Tibial nerve (tissue), 4 donors: ENCODE data around the gene EFNB3. TPM values are rescaled to one million over a fixed set of nuclear protein-coding genes. Genes with fewer than 3 reads are reported as not detected.
A peak's percentile ranks its signal among the peaks of the same experiment; 100 is the strongest.

Source experiments
- DNase-seq, 2 donors: peaks; one replicate each; pipeline ENCODE4 v3.0.0-alpha.2; 2019; ENCODE audit warnings: low spot score in 2 of 2
- H3K27ac ChIP-seq, 4 donors: fragments of 200-600 bp; sonication (generic) in 3 of 4; one replicate each; pipeline ENCODE4 v1.5.1; 2017 to 2019; ENCODE audit warnings: mild to moderate bottlenecking in 1 of 4
- H3K27me3 ChIP-seq, 2 donors: fragments of 200-600 bp; sonication (generic) in 1 of 2; one replicate each; pipeline versions ENCODE4 v1.5.1 to v1.6.0; 2017 to 2019
- H3K36me3 ChIP-seq, 3 donors: fragments of 200-600 bp; sonication (generic); one replicate each; pipeline ENCODE4 v1.5.1; 2018 to 2019
- H3K4me1 ChIP-seq, 4 donors: fragments of 200-600 bp; sonication (generic) in 3 of 4; one replicate each; pipeline ENCODE4 v1.5.1; 2017 to 2019
- H3K4me3 ChIP-seq, 4 donors: fragments of 200-600 bp; sonication (generic) in 3 of 4; one replicate each; pipeline ENCODE4 v1.5.1; 2017 to 2019; ENCODE audit warnings: mild to moderate bottlenecking in 1 of 4, moderate library complexity in 1 of 4
- H3K9me3 ChIP-seq, 4 donors: fragments of 200-600 bp; sonication (generic) in 3 of 4; one replicate each; pipeline ENCODE4 v1.5.1; 2017 to 2019
- CTCF ChIP-seq, 5 experiments: fragments of 200-600 bp in 3 of 5; fragments of 450-650 bp in 2 of 5; sonication (generic) in 3 of 5; IDR thresholded peaks; one replicate each; pipeline ENCODE4 v1.5.1; 2016 to 2019; ENCODE audit warnings: antibody characterized with exemption in 5 of 5, mild to moderate bottlenecking in 3 of 5, moderate library complexity in 2 of 5
- EP300 ChIP-seq, 2 donors: sonication (generic); formaldehyde crosslinking; IDR thresholded peaks; one replicate each; pipeline ENCODE4 v1.6.1; 2017; ENCODE audit warnings: antibody characterized with exemption in 2 of 2, mild to moderate bottlenecking in 1 of 2
- POLR2A ChIP-seq, 2 donors: fragments of 450-650 bp; IDR thresholded peaks; one replicate each; pipeline ENCODE4 v1.6.1; 2017; ENCODE audit warnings: antibody characterized with exemption in 2 of 2, mild to moderate bottlenecking in 2 of 2, moderate library complexity in 2 of 2
- WGBS, 2 donors: methylation state at CpG; one replicate each; pipeline ENCODE4 v1.1.5; 2018; 5-methylcytosine and 5-hydroxymethylcytosine counted together
- total RNA-seq, 4 donors: library from RNA; depleted of rRNA; stranded (reverse); fragments of >200 nt; gene quantifications; one replicate each; pipeline ENCODE4 v1.1.0, GENCODE V29; 2016

Gene EFNB3
- total RNA-seq, 4 donors from 2014 or later, result 0.20 to 0.21 TPM; not detected in 2

DNA sequence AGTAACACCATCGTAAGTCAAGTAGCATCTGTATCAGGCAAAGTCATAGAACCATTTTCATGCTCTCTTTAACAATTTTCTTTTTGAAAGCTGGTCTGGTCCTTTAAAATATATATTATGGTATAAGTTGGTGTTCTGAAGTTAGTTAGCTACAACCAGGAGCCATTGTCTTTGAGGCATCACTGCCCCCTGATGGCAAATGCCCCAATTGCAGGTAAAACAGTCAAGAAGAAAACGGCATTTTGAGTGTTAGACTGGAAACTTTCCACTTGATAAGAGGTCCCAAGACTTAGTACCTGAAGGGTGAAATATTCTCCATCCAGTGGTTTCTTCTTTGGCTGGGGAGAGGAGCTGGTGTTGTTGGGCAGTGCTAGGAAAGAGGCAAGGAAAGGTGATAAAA, 31.8 kb upstream of the EFNB3 start:
- Histone ChIP-seq H3K36me3 (peaks cover 9 to 84% (median 28%) of the 10 kb centered on the region in 3 donors), H3K27me3 (no peaks in the 10 kb centered on the region), H3K9me3 (peaks cover 0 to 10% (median 0%) of the 10 kb centered on the region in 4 donors), H3K4me3 (no peak overlapping the region), H3K4me1 (no peaks in the 10 kb centered on the region), H3K27ac (no peak overlapping the region)
- DNase-seq, result no peak
- 87 to 90% methylated on average over 2 of the region's 2 CpGs for WGBS, 2 donors
- TF ChIP-seq CTCF (IDR thresholded peaks at IDR 0.05), result no peak
- TF ChIP-seq EP300 (IDR thresholded peaks at IDR 0.05), result no peak
- TF ChIP-seq POLR2A (IDR thresholded peaks at IDR 0.05), result no peak

GRCh38 chr17:7674934-7675333, 30.1 kb upstream of the EFNB3 start:
- no peak overlapping the region for H3K4me3 ChIP-seq
- H3K4me1 ChIP-seq, result no peaks in the 10 kb centered on the region
- H3K27me3 ChIP-seq, result no peaks in the 10 kb centered on the region
- TF ChIP-seq CTCF (IDR thresholded peaks at IDR 0.05) (no peak), POLR2A (IDR thresholded peaks at IDR 0.05) (no peak), EP300 (IDR thresholded peaks at IDR 0.05) (no peak)
- 90 to 91% methylated on average over 12 to 14 of the region's 14 CpGs for WGBS, 2 donors
- H3K27ac ChIP-seq, result no peak overlapping the region
- no peak for DNase-seq
- peaks cover 9 to 67% (median 28%) of the 10 kb centered on the region in 3 donors for H3K36me3 ChIP-seq
- H3K9me3 ChIP-seq, result peaks cover 0 to 10% (median 0%) of the 10 kb centered on the region in 4 donors

- 78 to 91% methylated on average over 5 of the region's 5 CpGs for WGBS, 2 donors
- Histone ChIP-seq H3K36me3 (peaks cover 9 to 51% (median 28%) of the 10 kb centered on the region in 3 donors), H3K27ac (no peak overlapping the region)
Measured at GRCh38 chr17:7676533-7676932, 28.5 kb upstream of the EFNB3 start.

DNA sequence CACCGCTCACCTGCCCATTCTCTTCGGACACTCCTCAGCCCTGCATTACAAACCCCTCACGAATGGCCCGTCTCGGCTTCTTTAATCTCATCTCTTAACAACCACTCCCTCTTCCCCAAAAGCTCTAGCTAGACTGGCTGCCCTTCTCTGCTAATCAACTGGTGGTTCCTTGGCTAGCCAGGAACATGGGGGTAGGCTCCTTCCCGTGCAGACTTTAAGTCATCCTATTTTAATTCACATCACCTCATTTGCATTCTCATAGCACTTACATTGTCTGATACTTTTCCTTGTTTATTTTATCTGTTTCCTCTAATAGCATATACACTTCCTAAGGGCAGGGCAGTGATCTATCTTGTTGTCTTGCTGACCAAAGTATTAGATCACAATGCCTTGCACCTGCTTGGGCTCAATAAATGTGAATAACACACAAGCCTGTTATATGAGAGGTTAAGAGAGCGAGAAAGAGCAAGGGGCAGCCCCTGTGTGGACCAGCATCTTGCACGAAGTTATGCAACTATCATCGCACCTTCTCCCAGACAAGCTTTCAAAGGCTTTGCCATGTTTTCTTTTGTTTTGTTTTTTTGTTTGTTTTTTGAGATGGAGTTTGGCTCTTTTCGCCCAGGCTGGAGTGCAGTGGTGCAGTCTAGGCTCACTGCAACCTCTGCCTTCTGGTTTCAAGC, 27.5 kb upstream of the EFNB3 start:
- Histone ChIP-seq H3K9me3 (peaks cover 0 to 10% (median 0%) of the 10 kb centered on the region in 4 donors), H3K4me3 (no peak overlapping the region), H3K4me1 (no peaks in the 10 kb centered on the region), H3K27ac (no peak overlapping the region), H3K36me3 (peaks cover 7 to 41% (median 28%) of the 10 kb centered on the region in 3 donors), H3K27me3 (no peaks in the 10 kb centered on the region)
- no peak for TF ChIP-seq EP300 (IDR thresholded peaks at IDR 0.05)
- 72 to 74% methylated on average over 10 of the region's 10 CpGs for WGBS, 2 donors
- no peak for DNase-seq

More at GRCh38 chr17:7676533-7676932, 28.5 kb upstream of the EFNB3 start:
- TF ChIP-seq POLR2A (IDR thresholded peaks at IDR 0.05) (no peak), EP300 (IDR thresholded peaks at IDR 0.05) (no peak), CTCF (IDR thresholded peaks at IDR 0.05) (no peak)
- Histone ChIP-seq H3K9me3 (peaks cover 0 to 10% (median 0%) of the 10 kb centered on the region in 4 donors), H3K4me1 (no peaks in the 10 kb centered on the region), H3K4me3 (no peak overlapping the region), H3K27me3 (no peaks in the 10 kb centered on the region)
- DNase-seq, result no peak

GRCh38 chr17:7684851-7685532, 20.0 kb upstream of the EFNB3 start:
- H3K27me3 ChIP-seq, result no peaks in the 10 kb centered on the region
- no peaks in the 10 kb centered on the region for H3K36me3 ChIP-seq
- 58 to 59% methylated on average over 15 of the region's 15 CpGs for WGBS, 2 donors
- H3K4me3 ChIP-seq, result peak overlapping the region; percentile 80 to 85 (median 80)
- H3K9me3 ChIP-seq, result no peaks in the 10 kb centered on the region
- peaks cover 4 to 40% (median 18%) of the 10 kb centered on the region in 4 donors for H3K4me1 ChIP-seq
- no peak for TF ChIP-seq CTCF (IDR thresholded peaks at IDR 0.05)
- no peak for TF ChIP-seq EP300 (IDR thresholded peaks at IDR 0.05)
- no peak for TF ChIP-seq POLR2A (IDR thresholded peaks at IDR 0.05)
- peak overlapping the region; percentile 92 to 98 (median 98) for H3K27ac ChIP-seq
- no peak for DNase-seq
